DOHH2 (cell line): Measurements from ENCODE around the gene WDR76.

Source experiments
- CTCF ChIP-seq: fragments of 200-600 bp; sonication (generic); IDR thresholded peaks from one replicate; pipeline ENCODE4 v1.5.1; 2014; ENCODE audit warnings: antibody characterized with exemption, mild to moderate bottlenecking, low read depth, low read length; ENCODE audit not compliant: poor library complexity, severe bottlenecking
- EZH2phosphoT487 ChIP-seq: fragments of 200-600 bp; sonication (generic); IDR thresholded peaks from 2 replicates; pipeline ENCODE4 v1.6.1; 2017; ENCODE audit warnings: borderline replicate concordance, mild to moderate bottlenecking, antibody characterized with exemption, low read length, moderate library complexity, mixed read lengths

- TF ChIP-seq CTCF (no peak), EZH2phosphoT487 (no peak)
Measured at GRCh38 chr15:43867096-43867495, 40.3 kb downstream of the WDR76 start.
